SK-N-SH (cell line): Measurements from ENCODE around the gene BSN. TPM values are rescaled to one million over a fixed set of nuclear protein-coding genes. Genes with fewer than 3 reads are reported as not detected.

Source experiments
- CTCF ChIA-PET: fragments of 300-600, 350-600 bp; formaldehyde crosslinking; extraction: SDS; loops from one replicate; lab custom pipeline; 2021; lab: Yijun Ruan, JAX
- POLR2A ChIA-PET: fragments of 350-600 bp; sonication (Branson Sonifier 250); formaldehyde crosslinking; extraction: SDS; loops from one replicate; lab custom pipeline; 2020; ENCODE audit warnings: antibody characterized with exemption, inconsistent platforms; lab: Yijun Ruan, JAX
- DNase-seq: peaks from one replicate; pipeline ENCODE4 v3.0.0; 2012
- H2AFZ ChIP-seq: fragments of 200-600 bp; sonication (generic); 2 replicates; pipeline ENCODE4 v1.8.1; 2016; ENCODE audit warnings: antibody characterized with exemption, mild to moderate bottlenecking, low read depth
- H3F3A ChIP-seq: fragments of 200-600 bp; sonication (generic); replicated peaks from 2 replicates; pipeline ENCODE3; 2016; ENCODE audit warnings: antibody characterized with exemption, mild to moderate bottlenecking; ENCODE audit not compliant: insufficient read depth
- H3K27ac ChIP-seq, 2 experiments: fragments of 200-500 bp in 1 of 2; fragments of 200-600 bp in 1 of 2; sonication (Bioruptor generic) in 1 of 2; sonication (generic), shearing (Covaris generic) in 1 of 2; 2 replicates each; pipeline versions ENCODE4 v1.5.1 to v1.6.1; 2014 to 2016; ENCODE audit warnings: low read depth in 2 of 2, inconsistent platforms in 1 of 2, low read length in 1 of 2, mild to moderate bottlenecking in 1 of 2, mixed read lengths in 1 of 2
- H3K27me3 ChIP-seq: fragments of 200-600 bp; sonication (generic), shearing (Covaris generic); 2 replicates; pipeline ENCODE4 v1.6.1; 2016; ENCODE audit warnings: mixed run types; ENCODE audit not compliant: insufficient read depth
- H3K36me3 ChIP-seq, 2 experiments: fragments of 200-500 bp in 1 of 2; fragments of 200-600 bp in 1 of 2; sonication (Bioruptor generic) in 1 of 2; sonication (generic) in 1 of 2; replicated peaks in 1 of 2; 2 replicates each; pipeline versions ENCODE3 to v1.5.1; 2014 to 2016; ENCODE audit warnings: low read length in 1 of 2, mild to moderate bottlenecking in 1 of 2; ENCODE audit not compliant: insufficient read depth in 2 of 2, control insufficient read depth in 1 of 2
- H3K4me1 ChIP-seq, 2 experiments: fragments of 200-500 bp in 1 of 2; fragments of 200-600 bp in 1 of 2; sonication (Bioruptor generic) in 1 of 2; sonication (generic), shearing (Covaris generic) in 1 of 2; 2 replicates each; pipeline versions ENCODE4 v1.5.1 to v1.6.1; 2014 to 2016; ENCODE audit warnings: low read depth in 1 of 2, low read length in 1 of 2, mixed run types in 1 of 2; ENCODE audit not compliant: insufficient read depth in 2 of 2, control insufficient read depth in 1 of 2
- H3K4me2 ChIP-seq: fragments of 200-600 bp; sonication (generic), shearing (Covaris generic); 2 replicates; pipeline ENCODE4 v1.6.1; 2017; ENCODE audit warnings: mixed run types
- H3K4me3 ChIP-seq, 2 experiments: fragments of 200-500 bp in 1 of 2; fragments of 200-600 bp in 1 of 2; sonication (Bioruptor generic) in 1 of 2; sonication (generic), shearing (Covaris generic) in 1 of 2; 2 replicates each; pipeline versions ENCODE4 v1.5.1 to v1.8.1; 2014 to 2016; ENCODE audit warnings: low read depth in 2 of 2, inconsistent platforms in 1 of 2, low read length in 1 of 2, mild to moderate bottlenecking in 1 of 2, mixed read lengths in 1 of 2, moderate library complexity in 1 of 2
- H3K79me2 ChIP-seq: fragments of 200-600 bp; sonication (generic); 2 replicates; pipeline ENCODE4 v1.8.1; 2017; ENCODE audit warnings: mild to moderate bottlenecking; ENCODE audit not compliant: insufficient read depth
- H3K9ac ChIP-seq: fragments of 200-600 bp; sonication (generic); 2 replicates; pipeline ENCODE4 v1.6.1; 2017; ENCODE audit warnings: mixed run types
- H3K9me2 ChIP-seq: fragments of 200-600 bp; sonication (generic); 2 replicates; pipeline ENCODE4 v1.6.1; 2017; ENCODE audit warnings: mixed run types
- H3K9me3 ChIP-seq: fragments of 200-600 bp; sonication (generic); 2 replicates; pipeline ENCODE4 v1.6.1; 2017; ENCODE audit warnings: mixed run types, mild to moderate bottlenecking, moderate library complexity
- H4K20me1 ChIP-seq: fragments of 200-600 bp; sonication (generic); 2 replicates; pipeline ENCODE4 v1.6.1; 2017; ENCODE audit warnings: mild to moderate bottlenecking, mixed run types; ENCODE audit not compliant: insufficient read depth
- CHD2 ChIP-seq: fragments of 150-350 bp; IDR thresholded peaks from 2 replicates; pipeline ENCODE4 v1.6.1; 2018; ENCODE audit warnings: low read length; ENCODE audit not compliant: partially characterized antibody
- EP300 ChIP-seq, 2 experiments: IDR thresholded peaks; 2 replicates each; pipeline versions ENCODE4 v1.4.0 to v1.6.1; 2012; ENCODE audit warnings: borderline replicate concordance in 1 of 2, low read depth in 1 of 2, low read length in 1 of 2
- MAX ChIP-seq: IDR thresholded peaks from 2 replicates; pipeline ENCODE4 v1.4.0; 2012; ENCODE audit warnings: low read depth
- MXI1 ChIP-seq: IDR thresholded peaks from 2 replicates; pipeline ENCODE4 v1.6.1; 2012; ENCODE audit warnings: mild to moderate bottlenecking, low read depth, low read length, improper control_type of control experiment
- NFIC ChIP-seq: IDR thresholded peaks from 2 replicates; pipeline ENCODE4 v1.4.0; 2012; ENCODE audit warnings: borderline replicate concordance
- NRF1 ChIP-seq: IDR thresholded peaks from 2 replicates; pipeline ENCODE4 v1.6.1; 2012; ENCODE audit warnings: low read depth, mild to moderate bottlenecking, low read length
- PBX3 ChIP-seq: IDR thresholded peaks from 2 replicates; pipeline ENCODE4; 2012
- RFX5 ChIP-seq: IDR thresholded peaks from 2 replicates; pipeline ENCODE4 v1.6.1; 2012; ENCODE audit warnings: mild to moderate bottlenecking, improper control_type of control experiment, low read length
- TAF1 ChIP-seq: IDR thresholded peaks from 2 replicates; pipeline ENCODE4 v1.6.1; 2012; ENCODE audit warnings: low read depth, mild to moderate bottlenecking, low read length, moderate library complexity, borderline replicate concordance
- TCF12 ChIP-seq: IDR thresholded peaks from 2 replicates; pipeline ENCODE4 v1.4.0; 2012
- USF1 ChIP-seq: IDR thresholded peaks from 2 replicates; pipeline ENCODE4 v1.4.0; 2012; ENCODE audit warnings: low read depth, borderline replicate concordance
- ZBTB33 ChIP-seq: IDR thresholded peaks from 2 replicates; pipeline ENCODE4 v1.4.0; 2012; ENCODE audit warnings: low read depth, borderline replicate concordance
- WGBS: methylation state at CpG from one replicate; pipeline ENCODE4 v1.1.6; 2017; ENCODE audit warnings: low lambda C conversion rate; 5-methylcytosine and 5-hydroxymethylcytosine counted together
- polyA plus RNA-seq, 3 experiments: library from polyadenylated mRNA; depleted of rRNA; stranded (reverse); fragments of >200 nt; gene quantifications; 2 replicates each; pipeline ENCODE4 v1.2.3, GENCODE V29; 2012

BSN gene
- polyA plus RNA-seq, 1 of the 3 experiments (the other 2 are of a cell fraction), result 0.07 TPM

GRCh38 chr3:49531218-49531617 lies 23.1 kb upstream of the BSN start:
- CTCF ChIA-PET, result interaction anchor here (1.2 to 1.6 kb wide), 2 partner anchors 8 to 13 kb away, joined by 4 to 7 read pairs; no protein-coding TSS in a partner anchor
- POLR2A ChIA-PET, result no interaction called here
- H3K4me2 ChIP-seq, result no peak overlapping the region

More at GRCh38 chr3:49531218-49531617, 23.1 kb upstream of the BSN start:
- Histone ChIP-seq H3K4me3 (no peak overlapping the region), H2AFZ (no peak overlapping the region), H3K9me3 (no peaks in the 10 kb centered on the region), H3K27ac (no peak overlapping the region), H3K9ac (no peak overlapping the region), H3K4me1 (peaks cover 0 to 12% of the 10 kb centered on the region in 2 experiments; a peak in 1 of 4 replicates), H3K79me2 (no peaks in the 10 kb centered on the region), H3K27me3 (no peaks in the 10 kb centered on the region), H3K36me3 (peaks cover 5 to 36% of the 10 kb centered on the region in 2 experiments), H3F3A (no peaks in the 10 kb centered on the region), H4K20me1 (no peaks in the 10 kb centered on the region), H3K9me2 (no peaks in the 10 kb centered on the region)
- 97% methylated on average over 3 of the region's 10 CpGs for WGBS
- TF ChIP-seq TCF12, result no peak
- no peak for TF ChIP-seq NFIC
- TF ChIP-seq CHD2, result no peak
- no peak for TF ChIP-seq TAF1
- no peak for TF ChIP-seq ZBTB33
- TF ChIP-seq RFX5, result no peak
- TF ChIP-seq PBX3, result no peak
- TF ChIP-seq EP300 (IDR thresholded peaks at IDR 0.05; ENCODE audit: borderline replicate concordance in 1 of 2, low read depth in 1 of 2, low read length in 1 of 2), result no peak
- TF ChIP-seq MAX, result no peak
- TF ChIP-seq MXI1, result no peak
- no peak for TF ChIP-seq USF1
- no peak for TF ChIP-seq NRF1
- DNase-seq, result no peak
